HEK293T (cell line): ENCODE data around the gene TSPAN8.

Source experiments
- BHLHE40 ChIP-seq: fragments of 450-650 bp; IDR thresholded peaks from 2 replicates; pipeline ENCODE4 v1.6.1; 2016; ENCODE audit warnings: mild to moderate bottlenecking, moderate library complexity, borderline replicate concordance
- ELF4 ChIP-seq: fragments of 450-650 bp; IDR thresholded peaks from 2 replicates; pipeline ENCODE4 v1.6.1; 2017; ENCODE audit warnings: antibody characterized with exemption
- FOXA1 ChIP-seq: fragments of 450-650 bp; IDR thresholded peaks from 2 replicates; pipeline ENCODE4 v1.6.1; 2016; ENCODE audit warnings: mild to moderate bottlenecking
- FOXM1 ChIP-seq: fragments of 450-650 bp; IDR thresholded peaks from 2 replicates; pipeline ENCODE4 v1.6.1; 2017; ENCODE audit warnings: mild to moderate bottlenecking, borderline replicate concordance
- HDGF ChIP-seq: fragments of 450-650 bp; IDR thresholded peaks from 2 replicates; pipeline ENCODE4 v1.6.1; 2017; ENCODE audit warnings: antibody characterized with exemption, borderline replicate concordance
- SUZ12 ChIP-seq: fragments of 450-650 bp; IDR thresholded peaks from 2 replicates; pipeline ENCODE4 v1.6.1; 2016; ENCODE audit warnings: mild to moderate bottlenecking

- no peak for TF ChIP-seq FOXM1
- no peak for TF ChIP-seq HDGF
- TF ChIP-seq SUZ12 = no peak
- no peak for TF ChIP-seq FOXA1
- no peak for TF ChIP-seq BHLHE40
- TF ChIP-seq ELF4 = no peak
Measured at GRCh38 chr12:71201136-71201679, 43.4 kb upstream of the TSPAN8 start.
